Stimulated activated CD4-positive, alpha-beta T cell treated with anti-CD3 and anti-CD28 coated beads, Interleukin-4, amount 100 ng/mL, for 24 hours (primary cell): Measurements from ENCODE around the gene FAM89A.

ENCODE experiments used
- DNase-seq: peaks from one replicate; pipeline ENCODE4 v3.0.0-alpha.2; 2020

Gene FAM89A

DNA sequence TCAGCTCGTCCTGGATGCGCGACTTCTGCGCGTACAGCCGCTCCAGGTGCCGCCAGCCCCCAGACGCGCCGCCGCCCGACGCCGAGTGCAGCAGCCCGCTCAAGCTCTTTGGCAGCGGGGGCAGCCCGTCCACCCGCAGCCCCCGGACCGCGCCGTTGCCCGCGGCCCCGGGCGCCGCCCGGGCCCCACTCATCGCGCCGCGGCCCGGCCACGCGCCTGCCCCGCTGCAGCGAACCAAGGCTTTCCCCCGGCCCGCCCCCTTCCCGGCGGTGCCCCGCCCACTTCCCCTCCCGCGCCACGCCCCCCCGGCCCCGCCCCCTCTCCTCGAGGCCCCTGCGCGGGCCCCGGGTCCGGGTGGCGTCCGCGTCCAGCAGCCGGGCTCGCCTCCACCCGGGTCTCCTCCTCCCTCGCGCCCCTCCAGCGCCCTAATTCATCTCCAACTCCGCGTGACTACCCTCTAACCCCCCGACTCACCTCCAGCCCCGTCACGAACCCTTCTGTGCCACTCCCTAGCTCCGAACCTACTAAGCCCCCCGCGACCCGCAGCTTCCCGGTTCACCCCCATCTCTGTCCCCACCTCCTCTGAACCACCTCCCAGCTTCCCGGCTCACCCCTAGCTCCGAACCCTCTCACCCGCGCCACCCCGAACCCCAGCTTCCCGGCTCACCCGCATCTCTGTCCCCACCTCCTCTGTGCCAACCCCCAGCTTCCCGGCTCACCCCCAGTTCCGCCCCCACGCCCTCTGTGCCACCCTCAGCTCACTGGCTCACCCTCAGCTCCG is at the start of gene FAM89A:
Gene FAM89A, minus strand, starts transcription at position 236 of the 781 bp plus-strand sequence. Its CDS starts 43 bp downstream, at position 193.
- DNase-seq, result peak; percentile 74

DNA sequence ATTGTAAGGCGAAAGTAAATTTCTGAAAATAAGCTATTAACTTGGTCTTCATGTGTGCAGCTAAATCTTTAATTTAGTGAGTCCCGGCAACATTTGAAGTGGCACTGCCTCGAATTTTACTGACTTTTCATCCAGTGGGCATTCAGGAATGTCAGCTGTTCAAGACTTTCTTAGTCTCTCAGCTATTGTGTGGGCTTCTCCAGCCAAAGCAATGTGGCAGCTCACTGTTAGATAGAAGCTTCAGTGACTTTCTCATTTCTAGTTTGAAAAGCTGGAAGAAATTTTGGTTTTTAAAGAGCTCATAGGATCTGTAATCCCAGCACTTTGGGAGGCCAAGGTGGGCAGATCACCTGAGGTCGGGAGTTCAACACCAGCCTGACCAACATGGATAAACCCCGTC is 44.3 kb upstream of the FAM89A start:
- DNase-seq, result no peak

DNA sequence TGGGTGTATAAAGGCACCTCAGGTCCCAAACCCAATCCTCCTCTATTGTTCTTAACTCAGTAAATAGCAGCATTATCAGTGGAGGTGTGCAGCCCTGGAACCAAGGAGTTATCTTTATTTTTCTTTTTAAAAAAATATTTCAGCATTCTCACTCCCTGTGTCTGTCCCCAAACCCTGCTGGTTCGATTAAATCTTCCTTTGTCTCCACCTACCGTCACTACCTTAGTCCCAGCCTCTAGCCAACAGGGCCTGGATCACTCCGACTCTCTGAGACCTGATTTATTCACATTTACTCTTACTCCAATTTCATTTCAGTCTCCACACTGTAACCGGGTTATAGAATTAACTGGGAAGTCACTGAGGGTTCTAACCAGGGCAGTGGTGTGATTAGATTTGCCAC is 39.1 kb upstream of the FAM89A start:
- DNase-seq, result no peak

DNA sequence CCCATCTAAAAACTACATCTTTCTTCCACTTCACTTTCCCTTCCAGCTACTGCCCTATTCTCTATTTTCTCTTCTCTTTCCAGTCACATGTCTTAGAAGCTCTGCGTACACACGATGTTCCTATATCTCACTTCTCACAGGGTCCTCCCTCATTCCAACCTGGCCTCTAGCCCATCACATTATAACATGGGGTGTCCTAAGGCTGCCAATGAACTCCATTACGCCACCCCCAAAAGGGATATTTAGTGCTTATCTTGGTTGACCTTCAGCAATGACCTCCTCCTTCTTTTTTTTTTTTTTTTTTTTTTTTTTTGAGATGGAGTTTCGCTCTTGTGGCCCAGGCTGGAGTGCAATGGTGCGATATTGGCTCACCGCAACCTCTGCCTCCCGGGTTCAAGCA is 38.2 kb upstream of the FAM89A start:
- DNase-seq, result no peak

DNA sequence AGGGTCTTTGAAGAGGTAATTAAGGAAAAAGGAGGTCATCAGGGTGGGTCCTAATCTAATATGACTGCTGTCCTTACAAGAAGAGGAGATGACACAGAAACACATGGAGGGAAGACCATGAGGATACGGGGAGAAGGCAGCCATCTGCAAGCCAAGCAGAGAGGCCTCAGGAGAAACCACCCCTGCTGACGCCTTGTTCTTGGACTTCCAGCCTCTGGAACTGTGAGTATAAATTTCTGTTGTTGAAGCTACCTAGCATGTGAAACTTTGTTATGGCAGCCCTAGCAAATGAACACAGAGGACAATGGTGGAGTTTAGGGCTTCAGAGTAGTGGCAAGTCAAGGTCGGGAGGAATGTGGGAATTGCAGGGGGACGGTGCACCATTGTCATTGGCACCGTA is 36.7 kb upstream of the FAM89A start:
- no peak for DNase-seq

DNA sequence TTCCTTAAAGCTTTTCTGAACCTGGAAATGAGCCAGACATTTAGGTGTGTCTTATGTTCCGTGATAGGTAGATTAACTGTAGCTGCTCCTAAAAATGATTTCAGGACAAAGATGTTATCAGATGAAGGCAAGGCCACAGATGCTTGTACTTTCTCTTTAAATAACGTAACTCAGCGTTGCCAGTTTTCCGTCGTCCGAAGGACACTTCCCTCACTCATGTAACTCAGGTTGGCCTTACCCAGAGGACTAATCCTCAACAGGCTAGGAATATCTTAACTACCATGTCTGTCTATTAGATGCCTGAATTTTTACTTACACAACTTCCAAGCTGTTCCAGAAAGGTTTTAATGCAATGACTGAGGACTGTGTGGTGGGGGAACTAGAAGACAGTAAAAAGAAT is 35.4 kb upstream of the FAM89A start:
- DNase-seq, result no peak

DNA sequence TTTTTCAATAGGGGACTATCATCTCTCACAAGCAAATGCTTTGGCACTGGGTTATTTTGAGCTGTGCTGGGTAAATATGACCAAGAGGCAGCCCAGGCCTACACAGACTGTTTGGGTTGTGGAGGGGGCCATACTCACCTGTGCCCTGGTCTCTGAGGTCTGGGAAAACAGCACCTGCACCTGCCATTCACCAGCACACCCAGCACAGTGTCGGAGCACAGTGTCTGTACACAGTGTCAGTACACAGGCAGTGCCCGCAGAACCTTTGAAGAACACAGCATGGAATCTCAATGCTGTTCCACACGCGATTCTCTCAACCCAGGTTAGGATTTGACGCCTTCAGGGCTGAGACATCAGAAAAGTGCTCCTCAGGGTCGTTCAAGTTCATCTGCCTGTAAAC is 35.0 kb upstream of the FAM89A start:
- DNase-seq, result no peak

DNA sequence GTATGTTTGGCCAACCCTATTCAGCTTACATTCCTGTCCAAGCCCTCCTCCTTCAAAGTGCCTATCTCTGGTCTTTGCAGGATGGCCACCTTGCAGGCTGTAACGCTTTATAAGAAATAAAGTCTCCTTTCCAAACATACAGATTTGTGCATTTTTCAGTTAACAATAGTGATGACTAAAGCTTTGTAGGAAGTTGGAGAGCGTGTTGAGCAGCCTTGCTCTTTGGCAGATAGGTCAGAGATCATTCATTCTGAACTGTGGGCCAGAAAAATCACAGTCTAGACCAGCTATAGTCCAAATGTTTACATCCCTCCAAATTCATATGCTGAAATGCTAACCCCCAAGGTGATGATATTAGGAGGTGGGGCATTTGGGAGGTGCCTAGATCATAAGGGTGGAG is 34.0 kb upstream of the FAM89A start:
- DNase-seq, result no peak

DNA sequence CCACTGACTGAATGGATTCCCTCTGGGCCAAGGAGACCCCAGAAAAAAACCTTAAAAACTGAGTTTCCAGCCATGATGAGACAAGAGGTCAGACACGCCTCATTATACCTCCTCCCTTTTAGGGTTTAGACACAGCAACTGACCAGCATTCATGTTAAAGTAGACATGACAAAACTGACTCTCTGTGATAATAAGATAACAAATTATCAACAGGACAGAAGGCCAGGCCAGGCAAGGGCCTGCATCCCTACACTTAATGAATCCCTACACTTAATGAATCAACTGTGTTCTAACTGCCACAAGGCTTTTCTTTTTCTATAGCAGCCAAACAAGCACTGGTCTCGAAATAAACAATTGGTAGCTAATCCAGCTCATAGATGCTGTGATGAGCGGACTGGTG is 33.3 kb upstream of the FAM89A start:
- DNase-seq, result no peak

DNA sequence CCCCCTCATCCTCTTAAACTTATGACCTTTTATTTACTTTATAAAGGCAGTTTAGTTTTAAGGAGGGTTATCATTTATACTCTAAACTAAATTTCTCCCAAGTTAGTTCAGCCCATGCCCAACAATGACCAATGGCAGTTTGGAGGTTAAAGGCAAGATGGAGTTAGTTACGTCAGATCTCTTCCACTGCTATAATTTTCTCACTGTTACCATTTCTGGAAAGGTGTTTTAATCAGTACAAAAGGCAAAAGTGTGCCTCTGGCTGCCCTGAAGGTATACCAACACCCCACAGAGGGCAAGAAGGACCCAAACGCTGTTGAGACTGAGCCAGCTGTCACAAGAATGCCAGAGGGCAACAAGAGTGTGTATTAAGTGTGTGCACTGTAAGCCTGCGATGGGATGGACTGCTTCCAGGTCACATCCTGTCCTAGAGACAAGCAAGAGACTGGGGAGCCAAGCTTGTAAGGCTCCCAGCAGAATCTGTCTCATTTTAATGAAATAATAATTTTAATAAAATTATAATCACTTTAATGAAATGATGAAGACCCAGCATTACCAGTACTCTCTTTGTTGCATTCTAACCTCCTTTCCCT is 32.5 kb upstream of the FAM89A start:
- no peak for DNase-seq

DNA sequence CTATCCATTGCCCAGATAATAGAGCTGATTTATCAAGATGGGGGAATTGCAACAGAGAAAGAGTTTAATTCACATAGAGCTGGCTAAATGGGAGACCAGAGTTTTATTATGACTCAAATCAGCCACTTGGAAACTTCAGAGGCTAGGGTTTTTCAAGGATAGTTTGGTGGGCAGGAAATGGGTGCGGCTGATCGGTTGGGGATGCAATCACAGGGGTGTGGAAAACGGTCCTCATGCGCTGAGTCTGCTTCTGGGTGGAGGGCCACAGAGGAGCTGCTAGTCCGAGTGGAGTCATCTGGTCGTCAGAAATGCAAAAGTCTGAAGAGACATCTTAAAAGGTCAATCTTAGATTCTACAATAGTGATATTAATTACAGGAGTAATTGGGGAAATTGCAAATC is 32.0 kb upstream of the FAM89A start:
- no peak for DNase-seq

DNA sequence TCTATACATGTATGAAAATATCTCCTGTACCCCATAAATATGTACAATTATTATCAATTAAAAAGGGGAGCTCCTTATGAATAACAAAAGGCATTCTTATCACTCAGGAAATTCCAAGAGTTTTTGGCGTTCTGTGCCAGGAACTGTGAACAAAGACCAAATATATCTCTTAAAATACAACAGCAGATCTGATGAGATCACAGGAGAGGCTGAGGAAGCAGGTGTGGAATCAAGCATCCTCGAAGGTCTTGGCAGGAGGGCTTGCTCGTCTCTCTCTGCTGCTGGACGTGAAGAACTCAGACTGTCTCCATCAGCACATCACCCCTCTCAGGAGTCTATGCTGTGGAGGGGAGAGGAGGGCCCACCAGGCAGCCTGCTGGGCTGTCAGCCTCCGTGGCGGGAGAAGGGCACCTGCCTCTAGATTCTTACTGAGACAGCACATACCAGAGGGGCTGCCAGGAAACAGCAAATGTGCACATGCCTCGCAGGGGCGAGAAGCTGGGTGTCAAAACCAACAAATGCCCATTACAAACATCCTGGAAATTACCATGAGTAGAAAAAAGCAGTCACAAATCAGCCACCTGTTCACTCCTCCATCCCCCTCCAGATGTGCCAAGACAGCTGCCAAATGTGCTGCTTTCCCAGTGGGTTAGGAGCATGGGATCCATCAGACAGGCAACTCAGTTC is 30.8 kb upstream of the FAM89A start:
- DNase-seq, result no peak

DNA sequence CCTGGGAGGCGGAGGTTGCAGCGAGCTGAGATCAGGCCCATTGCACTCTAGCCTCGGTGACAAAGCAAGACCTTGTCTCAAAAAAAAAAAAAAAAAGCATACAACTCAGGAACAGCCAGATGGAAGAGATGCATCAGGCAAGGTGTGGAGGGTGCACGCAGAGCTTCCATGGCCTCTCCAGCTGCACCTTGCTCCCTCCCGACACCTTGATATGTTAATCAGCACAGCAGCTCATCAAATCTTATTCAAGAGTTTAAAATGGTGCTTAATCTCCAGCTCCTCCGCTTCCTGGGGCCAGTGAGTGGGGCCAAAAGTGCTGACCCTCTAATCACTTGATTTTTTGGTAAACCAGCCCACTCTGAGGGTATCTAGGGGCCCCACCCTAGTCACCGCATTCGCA is 29.3 kb upstream of the FAM89A start:
- no peak for DNase-seq

DNA sequence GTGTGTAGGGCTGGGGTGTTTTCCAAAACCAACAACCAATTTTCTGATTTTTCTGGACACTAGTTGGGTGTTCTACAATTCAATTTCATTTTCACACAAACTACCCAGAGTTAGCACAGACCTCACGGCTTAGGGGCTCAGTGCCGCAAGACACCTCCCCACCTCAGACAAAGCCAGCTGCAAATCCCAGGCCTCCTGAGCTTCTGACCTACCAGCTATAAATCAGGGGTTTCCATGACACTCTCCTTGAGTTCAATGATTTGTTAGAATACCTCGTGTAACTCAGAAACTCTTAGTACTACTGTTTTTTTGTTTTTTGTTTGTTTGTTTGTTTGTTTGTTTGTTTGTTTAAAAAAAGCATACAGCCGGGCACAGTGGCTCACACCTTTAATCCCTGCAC is 28.7 kb upstream of the FAM89A start:
- no peak for DNase-seq

DNA sequence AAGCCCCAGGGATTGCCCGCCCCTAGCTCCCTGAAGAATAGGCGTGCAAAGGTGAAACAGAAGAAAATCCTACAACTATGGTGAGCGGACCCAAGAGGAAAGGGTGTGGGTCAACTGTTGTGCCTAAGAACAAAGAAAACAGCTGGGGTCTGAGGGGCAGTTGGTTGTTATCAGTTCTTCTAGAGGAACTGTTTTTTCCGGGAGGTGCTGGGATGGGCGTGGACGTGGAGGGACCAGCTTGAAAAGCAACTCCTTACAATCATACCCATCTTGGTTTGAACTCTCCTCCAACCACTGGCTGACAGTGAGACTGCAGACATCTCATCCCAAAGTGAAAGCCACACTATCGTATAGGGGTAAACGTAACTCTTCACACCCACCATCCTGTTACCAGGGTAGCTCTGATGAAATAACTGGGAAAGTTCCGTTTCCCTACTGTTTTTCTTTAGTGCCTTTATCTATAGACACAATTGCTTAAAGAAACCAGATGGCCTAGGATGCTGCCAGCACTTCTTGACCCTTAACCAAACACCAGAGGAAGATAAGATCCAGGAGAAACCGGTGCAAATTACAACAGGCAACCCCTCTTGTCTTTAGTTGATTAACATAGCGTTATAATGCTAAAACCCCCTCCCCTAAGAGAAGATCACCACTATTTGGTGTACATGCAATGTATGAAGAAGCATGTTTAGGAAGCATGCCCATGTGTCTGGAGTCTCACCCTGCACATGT is 25.6 kb upstream of the FAM89A start:
- no peak for DNase-seq

DNA sequence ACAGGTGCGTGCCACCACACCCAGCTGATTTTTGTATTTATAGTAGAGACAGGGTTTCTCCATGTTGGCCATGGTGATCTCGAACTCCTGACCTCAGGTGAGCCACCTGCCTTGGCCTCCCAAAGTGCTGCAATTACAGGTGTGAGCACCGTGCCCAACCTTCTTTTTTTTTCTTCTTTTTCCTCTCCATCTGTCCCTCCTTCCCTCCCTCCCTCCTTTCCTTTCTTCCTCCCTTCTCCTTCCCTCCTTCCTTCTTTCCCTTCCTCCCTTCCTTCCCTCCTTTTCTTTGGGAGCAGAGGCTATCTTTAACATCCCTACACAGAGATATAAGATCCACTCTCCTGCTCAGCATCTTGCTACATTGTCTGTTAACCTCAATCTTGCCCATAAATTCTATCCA is 24.4 kb upstream of the FAM89A start:
- DNase-seq, result no peak

DNA sequence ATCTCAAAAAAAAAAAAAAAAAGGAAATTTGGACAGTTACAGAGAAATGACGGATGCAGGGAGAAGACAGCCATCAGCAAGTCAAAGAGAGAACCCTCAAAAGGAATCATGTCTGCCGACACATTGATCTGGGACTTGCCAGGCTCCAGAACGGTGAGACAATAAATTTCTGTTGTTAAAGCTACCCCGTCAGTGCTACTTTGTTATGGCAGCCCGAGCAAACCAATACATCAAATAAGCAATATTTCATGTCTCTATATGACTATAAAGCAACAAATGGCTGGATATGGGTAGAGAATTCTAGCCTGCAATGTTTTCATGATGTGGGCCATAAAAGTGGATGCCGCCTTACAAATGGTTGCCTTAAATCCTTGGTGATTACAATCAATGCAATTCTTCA is 23.3 kb upstream of the FAM89A start:
- DNase-seq, result no peak

DNA sequence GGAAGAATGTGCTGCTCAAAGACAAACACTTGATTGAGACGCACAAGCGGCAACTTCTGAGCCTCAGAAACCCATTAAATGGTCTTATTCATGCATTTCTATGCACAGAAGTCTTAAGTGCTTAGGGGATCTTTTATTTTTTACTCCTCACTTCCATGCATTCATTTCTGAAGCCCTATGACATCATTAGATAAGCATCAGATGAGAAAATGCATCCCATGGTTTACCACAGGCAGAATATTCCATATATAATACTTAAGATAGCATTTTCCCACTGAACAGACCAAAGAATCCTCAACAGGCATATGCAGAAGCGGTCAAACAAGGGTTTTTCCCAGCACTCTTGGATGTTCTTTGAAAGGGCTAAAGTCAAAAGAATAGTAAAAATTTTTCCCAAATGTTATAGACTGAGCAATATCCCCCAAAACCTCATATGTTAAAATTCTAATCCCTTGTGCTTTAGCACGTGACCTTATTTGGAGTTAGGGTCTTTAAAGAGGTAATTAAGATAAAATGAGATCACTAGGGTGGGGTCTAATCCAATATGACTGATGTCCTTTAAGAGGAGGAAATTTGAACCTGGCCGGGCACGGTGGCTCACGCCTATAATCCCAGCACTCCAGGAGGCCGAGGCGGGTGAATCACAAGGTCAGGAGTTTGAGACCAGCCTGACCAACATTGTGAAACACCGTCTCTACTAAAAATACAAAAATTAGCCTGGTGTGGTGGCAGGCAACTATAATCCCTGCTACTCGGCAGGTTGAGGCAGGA is 22.6 kb upstream of the FAM89A start:
- DNase-seq, result no peak

DNA sequence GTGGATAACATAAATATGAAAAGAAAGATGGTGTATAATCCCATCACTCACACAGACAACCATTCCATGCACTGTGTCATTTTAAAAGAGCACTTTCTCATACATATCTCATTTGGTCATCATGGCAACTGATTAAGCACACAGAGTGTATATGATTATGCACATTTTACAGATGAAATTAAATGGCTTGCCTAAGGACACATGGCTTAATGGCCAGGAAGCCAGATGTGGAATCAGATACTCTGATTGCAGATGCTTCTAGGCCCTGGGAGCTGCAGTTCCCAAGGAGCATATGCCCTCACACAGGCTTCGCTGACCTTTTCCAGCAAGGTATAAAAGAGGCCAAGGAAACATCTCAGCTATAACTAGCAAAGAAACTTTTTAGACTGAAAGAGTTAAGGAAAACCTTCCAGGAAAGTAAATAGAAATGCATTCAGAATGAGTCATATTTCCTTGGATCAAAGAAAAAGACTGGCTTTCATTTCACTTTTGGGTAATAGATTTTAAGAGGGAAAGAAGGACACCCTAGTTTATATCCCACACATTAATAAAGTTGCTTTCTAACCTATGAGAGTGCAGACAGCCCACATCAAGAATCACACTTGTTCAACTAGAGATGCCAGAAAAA is 19.6 kb upstream of the FAM89A start:
- DNase-seq, result no peak

DNA sequence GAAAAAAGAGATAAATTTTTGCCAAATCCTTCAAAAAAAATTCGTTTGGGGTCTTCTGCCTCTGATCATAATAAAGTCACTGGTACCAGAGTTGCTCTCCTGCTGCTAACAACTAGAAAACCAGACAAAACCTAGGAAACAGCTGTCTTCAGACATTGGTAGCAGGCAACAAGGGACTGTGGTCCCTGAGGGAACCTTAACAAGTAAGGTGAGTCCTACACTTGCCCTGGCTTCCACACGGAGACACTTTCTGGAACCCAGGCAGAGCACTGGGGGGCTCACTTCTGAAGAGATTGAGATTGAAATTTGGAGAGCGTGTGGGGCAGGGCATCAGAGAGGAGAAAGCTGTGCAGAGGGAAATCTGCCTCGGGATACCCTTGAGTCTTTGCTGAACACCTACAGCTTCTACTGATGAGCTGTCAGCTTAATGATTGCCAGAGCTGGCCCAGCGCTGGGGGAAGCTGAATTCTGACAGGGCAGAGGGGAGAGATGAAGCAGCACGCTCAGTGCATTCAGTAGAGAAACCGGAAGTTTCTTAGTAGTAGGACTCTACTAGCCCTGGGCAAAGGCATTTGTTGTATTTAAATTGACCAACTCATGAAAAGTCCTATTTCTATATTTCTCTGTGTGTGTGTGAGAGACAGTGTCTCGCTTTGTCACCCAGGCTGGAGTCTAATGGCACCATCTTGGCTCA is 18.5 kb upstream of the FAM89A start:
- DNase-seq, result no peak

DNA sequence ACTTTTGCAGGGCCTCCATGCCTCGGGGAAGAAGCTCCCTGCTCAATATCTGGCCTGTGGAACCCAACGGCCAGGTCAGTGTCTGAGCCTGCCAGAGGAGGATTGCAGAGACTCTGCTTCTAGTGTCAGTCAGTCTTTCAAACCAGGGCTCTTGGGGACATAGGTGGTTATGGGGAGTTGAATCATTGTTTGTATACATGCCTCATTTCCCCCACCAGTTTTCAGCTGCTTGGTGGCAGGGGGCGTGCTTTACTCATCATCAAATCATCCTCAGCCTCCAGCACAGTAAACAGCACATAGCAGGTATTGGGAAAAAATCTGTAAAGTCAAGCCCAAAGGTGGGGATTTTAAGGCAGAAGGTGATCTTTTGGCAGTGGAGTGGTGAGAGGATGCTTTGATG is 17.4 kb upstream of the FAM89A start:
- DNase-seq, result no peak

DNA sequence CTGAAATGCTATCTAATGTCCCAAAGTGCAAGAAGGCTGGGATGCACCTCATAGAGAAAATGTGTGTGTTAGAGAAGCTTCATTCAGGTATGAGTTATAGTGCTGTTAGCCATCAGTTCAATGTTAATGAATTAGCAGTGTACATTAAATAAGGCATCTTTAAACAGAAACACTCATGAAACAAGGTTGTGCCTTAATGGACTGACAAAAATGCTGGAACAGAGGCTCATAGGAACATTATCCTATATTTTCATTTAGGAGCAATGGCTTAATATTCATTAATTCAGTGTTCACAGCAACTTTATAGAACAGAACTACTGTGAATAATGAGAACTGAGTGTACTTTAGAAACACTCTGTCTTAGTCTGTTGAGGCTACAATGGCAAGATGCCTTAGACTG is 15.2 kb upstream of the FAM89A start:
- no peak for DNase-seq
